Measurements from ENCODE around the gene ADA. TPM values are rescaled to one million over a fixed set of nuclear protein-coding genes. Genes with fewer than 3 reads are reported as not detected.

The ADA gene
- total RNA-seq, 1 experiment from 2014 or later, result 13.0 TPM

GRCh38 chr20:44625361-44625760 is 26.1 kb downstream of the ADA start:
- H4K20me1 ChIP-seq (ENCODE audit: low read length), result no peaks in the 10 kb centered on the region
- no TSS peak for BruUV-seq (replicated peaks)
- no peak overlapping the region for H3K4me2 ChIP-seq (ENCODE audit: low read length)
- no peak overlapping the region for H3K9ac ChIP-seq (ENCODE audit: low read length)
- POLR2A ChIA-PET (ENCODE audit: unreplicated experiment), result no interaction called here
- CTCF ChIA-PET, result no interaction called here
- no peaks in the 10 kb centered on the region for H3K79me2 ChIP-seq (ENCODE audit: low read length)
- no peak for TF ChIP-seq EZH2phosphoT487 (IDR thresholded peaks at IDR 0.05; ENCODE audit: borderline replicate concordance, low read length)
- TF ChIP-seq EZH2 (IDR thresholded peaks at IDR 0.05; ENCODE audit: low read length, unreplicated experiment), result no peak
- TF ChIP-seq CTCF (conservative IDR thresholded peaks at IDR 0.05; ENCODE audit: low read depth, low read length), result no peak
- no peaks in the 10 kb centered on the region for H3K9me3 ChIP-seq (ENCODE audit: low read length)
- no peaks in the 10 kb centered on the region for H3K4me1 ChIP-seq (ENCODE audit: insufficient read depth, low read length)
- H3K9me2 ChIP-seq (replicated peaks; ENCODE audit: low read length), result no peaks in the 10 kb centered on the region
- DNase-seq, result no peak
- no peaks in the 10 kb centered on the region for H3K27me3 ChIP-seq (ENCODE audit: low read length)
- peaks cover 11% of the 10 kb centered on the region for H3K36me3 ChIP-seq (ENCODE audit: low read depth, low read length)
- H3K4me3 ChIP-seq (ENCODE audit: low read length), result no peak overlapping the region
- H3F3A ChIP-seq (ENCODE audit: low read length, unreplicated experiment), result no peaks in the 10 kb centered on the region
- H2AFZ ChIP-seq (ENCODE audit: low read length), result no peak overlapping the region
- intact Hi-C loops (cut with micrococcal nuclease), result no loop called here
- no peak for ATAC-seq
- no peak overlapping the region for H3K27ac ChIP-seq (ENCODE audit: low read length)

GRCh38 chr20:44624743-44625271 is 26.7 kb downstream of the ADA start:
- H3K4me1 ChIP-seq (ENCODE audit: insufficient read depth, low read length), result no peaks in the 10 kb centered on the region
- no peaks in the 10 kb centered on the region for H4K20me1 ChIP-seq (ENCODE audit: low read length)
- no peaks in the 10 kb centered on the region for H3K9me3 ChIP-seq (ENCODE audit: low read length)
- H3K27ac ChIP-seq (ENCODE audit: low read length), result no peak overlapping the region
- no peaks in the 10 kb centered on the region for H3K9me2 ChIP-seq (replicated peaks; ENCODE audit: low read length)
- ATAC-seq (no peak), DNase-seq (no peak)
- H3K79me2 ChIP-seq (ENCODE audit: low read length), result no peaks in the 10 kb centered on the region
- CTCF ChIA-PET, result no interaction called here
- no peak overlapping the region for H2AFZ ChIP-seq (ENCODE audit: low read length)
- no peak overlapping the region for H3K4me3 ChIP-seq (ENCODE audit: low read length)
- no peak for TF ChIP-seq EZH2phosphoT487 (IDR thresholded peaks at IDR 0.05; ENCODE audit: borderline replicate concordance, low read length)
- no peak for TF ChIP-seq EZH2 (IDR thresholded peaks at IDR 0.05; ENCODE audit: low read length, unreplicated experiment)
- no peak for TF ChIP-seq CTCF (conservative IDR thresholded peaks at IDR 0.05; ENCODE audit: low read depth, low read length)
- H3K36me3 ChIP-seq (ENCODE audit: low read depth, low read length), result peaks cover 11% of the 10 kb centered on the region
- no TSS peak for BruUV-seq (replicated peaks)
- POLR2A ChIA-PET (ENCODE audit: unreplicated experiment), result no interaction called here
- H3K4me2 ChIP-seq (ENCODE audit: low read length), result no peak overlapping the region
- no peaks in the 10 kb centered on the region for H3F3A ChIP-seq (ENCODE audit: low read length, unreplicated experiment)
- no peak overlapping the region for H3K9ac ChIP-seq (ENCODE audit: low read length)
- H3K27me3 ChIP-seq (ENCODE audit: low read length), result no peaks in the 10 kb centered on the region
- intact Hi-C loops (cut with micrococcal nuclease), result no loop called here

- intact Hi-C loops (cut with micrococcal nuclease), result no loop called here
- TF ChIP-seq EZH2phosphoT487 (IDR thresholded peaks at IDR 0.05; ENCODE audit: borderline replicate concordance, low read length) (no peak), CTCF (conservative IDR thresholded peaks at IDR 0.05; ENCODE audit: low read depth, low read length) (no peak), EZH2 (IDR thresholded peaks at IDR 0.05; ENCODE audit: low read length, unreplicated experiment) (no peak)
- Histone ChIP-seq H3K27ac (ENCODE audit: low read length) (no peak overlapping the region), H3K36me3 (ENCODE audit: low read depth, low read length) (peaks cover 11% of the 10 kb centered on the region), H3K4me1 (ENCODE audit: insufficient read depth, low read length) (no peaks in the 10 kb centered on the region), H2AFZ (ENCODE audit: low read length) (no peak overlapping the region), H4K20me1 (ENCODE audit: low read length) (no peaks in the 10 kb centered on the region), H3K4me3 (ENCODE audit: low read length) (no peak overlapping the region), H3K9ac (ENCODE audit: low read length) (no peak overlapping the region), H3K79me2 (ENCODE audit: low read length) (no peaks in the 10 kb centered on the region), H3K27me3 (ENCODE audit: low read length) (no peaks in the 10 kb centered on the region), H3K4me2 (ENCODE audit: low read length) (no peak overlapping the region), H3F3A (ENCODE audit: low read length, unreplicated experiment) (no peaks in the 10 kb centered on the region), H3K9me2 (replicated peaks; ENCODE audit: low read length) (no peaks in the 10 kb centered on the region), H3K9me3 (ENCODE audit: low read length) (no peaks in the 10 kb centered on the region)
- ChIA-PET POLR2A (ENCODE audit: unreplicated experiment) (no interaction called here), CTCF (no interaction called here)
- ATAC-seq (no peak), DNase-seq (no peak)
- BruUV-seq (replicated peaks), result no TSS peak
These were observed 27.3 kb downstream of the ADA start for GRCh38 chr20:44624152-44624551.
